HL-60 (cell line): ENCODE results near the gene CST9L.

ENCODE experiments used
- CTCF ChIP-seq: IDR thresholded peaks from one replicate; pipeline ENCODE4 v1.5.1; 2011; ENCODE audit warnings: low read length, control low read depth, inconsistent platforms; ENCODE audit not compliant: insufficient read depth
- POLR2AphosphoS5 ChIP-seq: IDR thresholded peaks from 2 replicates; pipeline ENCODE4 v1.6.1; 2012; ENCODE audit warnings: low read depth
- SPI1 ChIP-seq: IDR thresholded peaks from 2 replicates; pipeline ENCODE4 v1.6.1; 2012; ENCODE audit warnings: low read depth, mild to moderate bottlenecking, borderline replicate concordance

GRCh38 chr20:23568971-23569330 lies 667 bp upstream of the CST9L start:
- no peak for TF ChIP-seq CTCF
- no peak for TF ChIP-seq SPI1
- TF ChIP-seq POLR2AphosphoS5: no peak
